Measurements from ENCODE around the gene SCAMP5.

SCAMP5 gene

GRCh38 chr15:75008629-75009326 is 13.4 kb downstream of the SCAMP5 start:
- in situ Hi-C loops (cut with MboI; ENCODE audit: low pct_unique_long_range_greater_than_20kb, low sequenced_read_pairs, unreplicated experiment), result no loop called here
- TF ChIP-seq CTCF (IDR thresholded peaks at IDR 0.05; ENCODE audit: extremely low read depth, insufficient read depth, missing control alignments), result no peak

GRCh38 chr15:75016431-75016830 is 21.1 kb downstream of the SCAMP5 start:
- no peak for TF ChIP-seq CTCF (IDR thresholded peaks at IDR 0.05; ENCODE audit: extremely low read depth, insufficient read depth, missing control alignments)
- DNase-seq (ENCODE audit: low spot score), result no peak
- in situ Hi-C loops (cut with MboI; ENCODE audit: low pct_unique_long_range_greater_than_20kb, low sequenced_read_pairs, unreplicated experiment), result no loop called here

More at GRCh38 chr15:75008629-75009326, 13.4 kb downstream of the SCAMP5 start:
- DNase-seq (ENCODE audit: low spot score), result peak; percentile 79

- no peak for TF ChIP-seq CTCF (IDR thresholded peaks at IDR 0.05; ENCODE audit: extremely low read depth, insufficient read depth, missing control alignments)
- in situ Hi-C loops (cut with MboI; ENCODE audit: low pct_unique_long_range_greater_than_20kb, low sequenced_read_pairs, unreplicated experiment), result no loop called here
- no peak for DNase-seq (ENCODE audit: low spot score)
These were observed 24.6 kb downstream of the SCAMP5 start for GRCh38 chr15:75019916-75020315.

- in situ Hi-C loops (cut with MboI; ENCODE audit: low pct_unique_long_range_greater_than_20kb, low sequenced_read_pairs, unreplicated experiment), result no loop called here
- TF ChIP-seq CTCF (IDR thresholded peaks at IDR 0.05; ENCODE audit: extremely low read depth, insufficient read depth, missing control alignments), result no peak
- DNase-seq (ENCODE audit: low spot score), result no peak
These were observed 26.0 kb downstream of the SCAMP5 start for GRCh38 chr15:75021341-75021740.

- in situ Hi-C loops (cut with MboI; ENCODE audit: low pct_unique_long_range_greater_than_20kb, low sequenced_read_pairs, unreplicated experiment), result no loop called here
- DNase-seq (ENCODE audit: low spot score), result no peak
- TF ChIP-seq CTCF (IDR thresholded peaks at IDR 0.05; ENCODE audit: extremely low read depth, insufficient read depth, missing control alignments), result no peak
These were observed 27.4 kb downstream of the SCAMP5 start for GRCh38 chr15:75022783-75023180.

- in situ Hi-C loops (cut with MboI; ENCODE audit: low pct_unique_long_range_greater_than_20kb, low sequenced_read_pairs, unreplicated experiment), result no loop called here
- no peak for TF ChIP-seq CTCF (IDR thresholded peaks at IDR 0.05; ENCODE audit: extremely low read depth, insufficient read depth, missing control alignments)
- DNase-seq (ENCODE audit: low spot score), result peak; percentile 97
These were observed 28.0 kb downstream of the SCAMP5 start, which contains the start of gene PPCDC for GRCh38 chr15:75023181-75023871. Gene PPCDC, plus strand, starts transcription at chr15:75023590. Its CDS starts 4,729 bp downstream, at chr15:75028319.
